Activated naive CD8-positive, alpha-beta T cell treated with anti-CD3 and anti-CD28 coated beads for 36 hours (primary cell): ENCODE measurements around the gene PBLD. TPM values are rescaled to one million over a fixed set of nuclear protein-coding genes. Genes with fewer than 3 reads are reported as not detected.

Experiments
- DNase-seq: peaks from one replicate; pipeline ENCODE4 v3.0.0; 2021
- H3K27ac Mint-ChIP-seq: one replicate; pipeline ENCODE4 v1.8.0; 2022; ENCODE audit warnings: mild to moderate bottlenecking, moderate library complexity, mixed read lengths
- H3K27me3 Mint-ChIP-seq: one replicate; pipeline ENCODE4 v1.8.0; 2022; ENCODE audit warnings: mild to moderate bottlenecking, mixed read lengths
- H3K36me3 Mint-ChIP-seq: one replicate; pipeline ENCODE4 v1.8.0; 2021; ENCODE audit warnings: mild to moderate bottlenecking, mixed read lengths
- H3K4me1 Mint-ChIP-seq: one replicate; pipeline ENCODE4 v1.8.0; 2021; ENCODE audit warnings: mixed read lengths
- H3K4me3 Mint-ChIP-seq: one replicate; pipeline ENCODE4 v1.8.0; 2022; ENCODE audit warnings: mild to moderate bottlenecking, moderate library complexity, mixed read lengths
- H3K9me3 Mint-ChIP-seq: one replicate; pipeline ENCODE4 v1.8.0; 2022; ENCODE audit warnings: mixed read lengths
- total RNA-seq, 2 experiments: library from RNA; stranded (reverse); gene quantifications; one replicate each; pipeline ENCODE4 v1.2.3, GENCODE V29; 2021

Gene PBLD
- total RNA-seq, result 1 to 10 TPM in 1 of 2 experiments, under 1 TPM in 1; 0.70 to 1.5 TPM

GRCh38 chr10:68332259-68333057, at the start of gene PBLD:
Gene PBLD (minus strand): TSS chr10:68332928. CDS start chr10:68306844, 26,084 bp downstream.
- H3K9me3 Mint-ChIP-seq, result peaks cover 3% of the 10 kb centered on the region
- H3K36me3 Mint-ChIP-seq, result peaks cover 51% of the 10 kb centered on the region
- H3K27me3 Mint-ChIP-seq, result peaks cover 7% of the 10 kb centered on the region
- H3K27ac Mint-ChIP-seq, result peak within 1 kb of the TSS; percentile 100
- H3K4me3 Mint-ChIP-seq, result peak within 1 kb of the TSS; percentile 99
- peaks cover 47% of the 10 kb centered on the region for H3K4me1 Mint-ChIP-seq
- peak; percentile 63 for DNase-seq

GRCh38 chr10:68371604-68372003, 38.9 kb upstream of the PBLD start:
- Mint-ChIP-seq H3K27ac (no peak overlapping the region), H3K36me3 (peaks cover 51% of the 10 kb centered on the region), H3K9me3 (peaks cover 10% of the 10 kb centered on the region), H3K4me1 (no peaks in the 10 kb centered on the region), H3K4me3 (no peak overlapping the region), H3K27me3 (no peaks in the 10 kb centered on the region)
- DNase-seq, result no peak

GRCh38 chr10:68367121-68367520, 34.4 kb upstream of the PBLD start:
- peaks cover 19% of the 10 kb centered on the region for H3K36me3 Mint-ChIP-seq
- H3K27me3 Mint-ChIP-seq, result no peaks in the 10 kb centered on the region
- DNase-seq, result no peak
- no peak overlapping the region for H3K27ac Mint-ChIP-seq
- no peak overlapping the region for H3K4me3 Mint-ChIP-seq
- H3K9me3 Mint-ChIP-seq, result peaks cover 7% of the 10 kb centered on the region
- no peaks in the 10 kb centered on the region for H3K4me1 Mint-ChIP-seq

- H3K27ac Mint-ChIP-seq, result no peak overlapping the region
- no peak overlapping the region for H3K4me3 Mint-ChIP-seq
- H3K9me3 Mint-ChIP-seq, result peaks cover 5% of the 10 kb centered on the region
- H3K27me3 Mint-ChIP-seq, result no peaks in the 10 kb centered on the region
- no peaks in the 10 kb centered on the region for H3K4me1 Mint-ChIP-seq
- H3K36me3 Mint-ChIP-seq, result peaks cover 14% of the 10 kb centered on the region
- DNase-seq, result no peak
Observed at GRCh38 chr10:68366600-68366999, 33.9 kb upstream of the PBLD start.

- Mint-ChIP-seq H3K4me1 (no peaks in the 10 kb centered on the region), H3K27ac (peak overlapping the region; percentile 58), H3K9me3 (peaks cover 2% of the 10 kb centered on the region), H3K36me3 (peaks cover 6% of the 10 kb centered on the region), H3K4me3 (no peak overlapping the region), H3K27me3 (no peaks in the 10 kb centered on the region)
- no peak for DNase-seq
Observed at GRCh38 chr10:68365611-68366010, 32.9 kb upstream of the PBLD start.

GRCh38 chr10:68364101-68364886, 31.6 kb upstream of the PBLD start:
- Mint-ChIP-seq H3K27ac (no peak overlapping the region), H3K4me1 (no peaks in the 10 kb centered on the region), H3K9me3 (no peaks in the 10 kb centered on the region), H3K27me3 (no peaks in the 10 kb centered on the region), H3K4me3 (no peak overlapping the region), H3K36me3 (no peaks in the 10 kb centered on the region)
- no peak for DNase-seq

GRCh38 chr10:68362590-68362989, 29.9 kb upstream of the PBLD start:
- Mint-ChIP-seq H3K9me3 (no peaks in the 10 kb centered on the region), H3K4me3 (no peak overlapping the region), H3K4me1 (no peaks in the 10 kb centered on the region), H3K27ac (no peak overlapping the region), H3K36me3 (no peaks in the 10 kb centered on the region), H3K27me3 (no peaks in the 10 kb centered on the region)
- DNase-seq, result no peak

- no peak for DNase-seq
Observed at GRCh38 chr10:68359189-68359588, 26.5 kb upstream of the PBLD start.

GRCh38 chr10:68353537-68353936, 20.8 kb upstream of the PBLD start:
- H3K27me3 Mint-ChIP-seq, result no peaks in the 10 kb centered on the region
- H3K36me3 Mint-ChIP-seq, result no peaks in the 10 kb centered on the region
- H3K4me1 Mint-ChIP-seq, result peaks cover 4% of the 10 kb centered on the region
- H3K27ac Mint-ChIP-seq, result no peak overlapping the region
- DNase-seq, result no peak
- no peak overlapping the region for H3K4me3 Mint-ChIP-seq
- H3K9me3 Mint-ChIP-seq, result no peaks in the 10 kb centered on the region

More at GRCh38 chr10:68359189-68359588, 26.5 kb upstream of the PBLD start:
- H3K4me3 Mint-ChIP-seq, result no peak overlapping the region
- no peak overlapping the region for H3K27ac Mint-ChIP-seq
- no peaks in the 10 kb centered on the region for H3K36me3 Mint-ChIP-seq
- no peaks in the 10 kb centered on the region for H3K4me1 Mint-ChIP-seq
- no peaks in the 10 kb centered on the region for H3K27me3 Mint-ChIP-seq
- H3K9me3 Mint-ChIP-seq, result no peaks in the 10 kb centered on the region

- DNase-seq, result peak; percentile 30
- H3K27ac Mint-ChIP-seq, result peak overlapping the region; percentile 76
- H3K36me3 Mint-ChIP-seq, result peaks cover 12% of the 10 kb centered on the region
- no peaks in the 10 kb centered on the region for H3K9me3 Mint-ChIP-seq
- no peak overlapping the region for H3K4me3 Mint-ChIP-seq
- no peaks in the 10 kb centered on the region for H3K27me3 Mint-ChIP-seq
- peaks cover 13% of the 10 kb centered on the region for H3K4me1 Mint-ChIP-seq
Observed at GRCh38 chr10:68348265-68348741, 15.6 kb upstream of the PBLD start.

GRCh38 chr10:68346774-68347173, 14.0 kb upstream of the PBLD start:
- Mint-ChIP-seq H3K27ac (peak overlapping the region; percentile 63), H3K4me3 (no peak overlapping the region), H3K4me1 (peaks cover 18% of the 10 kb centered on the region), H3K27me3 (no peaks in the 10 kb centered on the region), H3K36me3 (peaks cover 19% of the 10 kb centered on the region), H3K9me3 (no peaks in the 10 kb centered on the region)
- DNase-seq, result no peak

- Mint-ChIP-seq H3K27me3 (no peaks in the 10 kb centered on the region), H3K36me3 (peaks cover 24% of the 10 kb centered on the region), H3K27ac (no peak overlapping the region), H3K4me1 (peaks cover 26% of the 10 kb centered on the region), H3K9me3 (no peaks in the 10 kb centered on the region), H3K4me3 (no peak overlapping the region)
- no peak for DNase-seq
Observed at GRCh38 chr10:68345621-68346020, 12.9 kb upstream of the PBLD start.

- H3K27ac Mint-ChIP-seq, result peak overlapping the region; percentile 31
- H3K4me1 Mint-ChIP-seq, result peaks cover 35% of the 10 kb centered on the region
- H3K36me3 Mint-ChIP-seq, result peaks cover 41% of the 10 kb centered on the region
- DNase-seq, result no peak
- H3K9me3 Mint-ChIP-seq, result no peaks in the 10 kb centered on the region
- no peak overlapping the region for H3K4me3 Mint-ChIP-seq
- no peaks in the 10 kb centered on the region for H3K27me3 Mint-ChIP-seq
Observed at GRCh38 chr10:68342909-68343516, 10.3 kb upstream of the PBLD start.

- no peaks in the 10 kb centered on the region for H3K27me3 Mint-ChIP-seq
- peak overlapping the region; percentile 72 for H3K27ac Mint-ChIP-seq
- no peak overlapping the region for H3K4me3 Mint-ChIP-seq
- no peak for DNase-seq
- peaks cover 53% of the 10 kb centered on the region for H3K36me3 Mint-ChIP-seq
- H3K4me1 Mint-ChIP-seq, result peaks cover 52% of the 10 kb centered on the region
- H3K9me3 Mint-ChIP-seq, result no peaks in the 10 kb centered on the region
Observed at GRCh38 chr10:68340358-68341080, 7.8 kb upstream of the PBLD start.
